Thyroid gland (tissue), 4 donors: ENCODE data around the gene MYOG. TPM values are rescaled to one million over a fixed set of nuclear protein-coding genes. Genes with fewer than 3 reads are reported as not detected.

ENCODE experiments used
- DNase-seq, 2 donors: peaks; one replicate each; pipeline ENCODE4 v3.0.0-alpha.2; 2019
- H3K27ac ChIP-seq, 3 donors: fragments of 200-600 bp; sonication (generic); 1 replicate in 2 of 3; 2 replicates in 1 of 3; pipeline ENCODE4 v1.5.1; 2016 to 2019; ENCODE audit warnings: mild to moderate bottlenecking in 1 of 3, moderate library complexity in 1 of 3
- H3K27me3 ChIP-seq: fragments of 200-600 bp; sonication (generic); one replicate; pipeline ENCODE4 v1.5.1; 2019
- H3K36me3 ChIP-seq, 2 donors: fragments of 200-600 bp; sonication (generic); one replicate each; pipeline ENCODE4 v1.5.1; 2016 to 2019
- H3K4me1 ChIP-seq, 2 donors: fragments of 200-600 bp; sonication (generic); one replicate each; pipeline ENCODE4 v1.5.1; 2017 to 2019
- H3K4me3 ChIP-seq, 3 donors: fragments of 200-600 bp; sonication (generic); replicated peaks in 1 of 3; 1 replicate in 2 of 3; 2 replicates in 1 of 3; pipeline ENCODE4 v1.5.1; 2016; ENCODE audit warnings: mild to moderate bottlenecking in 1 of 3
- H3K9me3 ChIP-seq: fragments of 200-600 bp; sonication (generic); one replicate; pipeline ENCODE4 v1.5.1; 2017
- CTCF ChIP-seq, 6 experiments: fragments of 200-600 bp in 3 of 6; fragments of 450-650 bp in 3 of 6; sonication (generic) in 3 of 6; IDR thresholded peaks; one replicate each; pipeline ENCODE4 v1.5.1; 2016 to 2019; ENCODE audit warnings: antibody characterized with exemption in 6 of 6, mild to moderate bottlenecking in 2 of 6, inconsistent platforms in 1 of 6, moderate library complexity in 1 of 6
- POLR2A ChIP-seq, 2 donors: fragments of 450-650 bp; IDR thresholded peaks; one replicate each; pipeline ENCODE4 v1.6.1; 2017; ENCODE audit warnings: antibody characterized with exemption in 2 of 2, mild to moderate bottlenecking in 2 of 2, moderate library complexity in 1 of 2
- WGBS, 2 donors: methylation state at CpG; one replicate each; pipeline ENCODE4 v1.1.5; 2017; 5-methylcytosine and 5-hydroxymethylcytosine counted together
- intact Hi-C: fragments of 100-400 bp; cut with DNase I; formaldehyde crosslinking; loops from one replicate; pipeline ENCODE4 v1.15.1; 2023
- total RNA-seq, 4 donors: library from RNA; depleted of rRNA; stranded (reverse); fragments of >200 nt; gene quantifications; one replicate each; pipeline ENCODE4 v1.2.3, GENCODE V29; 2016

Gene MYOG
- total RNA-seq, 4 donors from 2014 or later: not detected

- intact Hi-C loops: loop anchor here (5.0 kb wide), 1 partner anchor 173 kb away; no protein-coding TSS in a partner anchor
- no peak for DNase-seq
These were observed 41.8 kb downstream of the MYOG start for GRCh38 chr1:203043830-203044545.

GRCh38 chr1:203041351-203041932 is 44.4 kb downstream of the MYOG start:
- intact Hi-C loops: loop anchor here (5.0 kb wide), 1 partner anchor 176 kb away; no protein-coding TSS in a partner anchor
- no peaks in the 10 kb centered on the region for H3K36me3 ChIP-seq
- 81% methylated on average over 3 of the region's 3 CpGs for WGBS, 2 donors
- no peaks in the 10 kb centered on the region for H3K9me3 ChIP-seq
- no peaks in the 10 kb centered on the region for H3K4me1 ChIP-seq
- H3K4me3 ChIP-seq: no peak overlapping the region
- H3K27me3 ChIP-seq: no peaks in the 10 kb centered on the region
- H3K27ac ChIP-seq: no peak overlapping the region
- TF ChIP-seq CTCF (IDR thresholded peaks at IDR 0.05) (no peak), POLR2A (IDR thresholded peaks at IDR 0.05) (no peak)
- no peak for DNase-seq

More at GRCh38 chr1:203043830-203044545, 41.8 kb downstream of the MYOG start:
- WGBS, 2 donors: 88 to 95% methylated on average over 7 to 14 of the region's 14 CpGs
- no peaks in the 10 kb centered on the region for H3K4me1 ChIP-seq
- TF ChIP-seq POLR2A (IDR thresholded peaks at IDR 0.05): no peak
- no peak for TF ChIP-seq CTCF (IDR thresholded peaks at IDR 0.05)
- no peaks in the 10 kb centered on the region for H3K36me3 ChIP-seq
- H3K27me3 ChIP-seq: no peaks in the 10 kb centered on the region
- no peak overlapping the region for H3K27ac ChIP-seq
- H3K4me3 ChIP-seq: no peak overlapping the region
- H3K9me3 ChIP-seq: no peaks in the 10 kb centered on the region

- TF ChIP-seq POLR2A (IDR thresholded peaks at IDR 0.05) (no peak), CTCF (IDR thresholded peaks at IDR 0.05) (no peak)
- Histone ChIP-seq H3K4me3 (no peak overlapping the region), H3K27me3 (no peaks in the 10 kb centered on the region), H3K27ac (no peak overlapping the region), H3K36me3 (no peaks in the 10 kb centered on the region), H3K9me3 (no peaks in the 10 kb centered on the region), H3K4me1 (no peaks in the 10 kb centered on the region)
- no peak for DNase-seq
- intact Hi-C loops: loop anchor here (5.0 kb wide), 1 partner anchor 177 kb away; no protein-coding TSS in a partner anchor
- 66 to 69% methylated on average over 5 of the region's 5 CpGs for WGBS, 2 donors
These were observed 45.1 kb downstream of the MYOG start for GRCh38 chr1:203040513-203041275.

GRCh38 chr1:203039609-203040512 is 46.0 kb downstream of the MYOG start:
- no peak for DNase-seq
- intact Hi-C loops: loop anchor here (5.0 kb wide), 1 partner anchor 177 kb away; no protein-coding TSS in a partner anchor
- TF ChIP-seq POLR2A (IDR thresholded peaks at IDR 0.05) (no peak), CTCF (IDR thresholded peaks at IDR 0.05) (no peak)
- H3K4me1 ChIP-seq: no peaks in the 10 kb centered on the region
- 59 to 60% methylated on average over 9 to 11 of the region's 11 CpGs for WGBS, 2 donors
- no peak overlapping the region for H3K4me3 ChIP-seq
- no peaks in the 10 kb centered on the region for H3K27me3 ChIP-seq
- no peak overlapping the region for H3K27ac ChIP-seq
- no peaks in the 10 kb centered on the region for H3K9me3 ChIP-seq
- H3K36me3 ChIP-seq: no peaks in the 10 kb centered on the region
